Measurements from ENCODE around the gene ELANE.

DNA sequence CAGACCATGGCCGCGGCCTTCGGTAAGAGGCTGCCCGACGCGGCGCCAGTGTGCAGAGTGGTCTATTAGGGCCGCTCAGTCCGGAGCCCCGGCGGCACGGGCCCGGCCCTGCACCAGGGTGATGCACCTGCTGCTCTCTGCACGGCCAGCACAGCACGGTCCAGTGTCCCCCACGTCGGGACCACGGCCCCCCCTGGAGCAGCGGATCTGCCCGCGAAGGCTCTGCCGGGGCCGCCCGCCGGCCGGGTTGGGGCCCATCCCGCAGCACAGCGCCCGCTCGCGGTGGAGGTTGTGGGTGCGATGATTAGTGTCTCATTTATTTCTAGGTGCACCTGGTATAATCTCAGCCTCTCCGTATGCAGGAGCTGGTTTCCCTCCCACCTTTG, 46.9 kb upstream of the ELANE start:
- TF ChIP-seq, protein P1, sequence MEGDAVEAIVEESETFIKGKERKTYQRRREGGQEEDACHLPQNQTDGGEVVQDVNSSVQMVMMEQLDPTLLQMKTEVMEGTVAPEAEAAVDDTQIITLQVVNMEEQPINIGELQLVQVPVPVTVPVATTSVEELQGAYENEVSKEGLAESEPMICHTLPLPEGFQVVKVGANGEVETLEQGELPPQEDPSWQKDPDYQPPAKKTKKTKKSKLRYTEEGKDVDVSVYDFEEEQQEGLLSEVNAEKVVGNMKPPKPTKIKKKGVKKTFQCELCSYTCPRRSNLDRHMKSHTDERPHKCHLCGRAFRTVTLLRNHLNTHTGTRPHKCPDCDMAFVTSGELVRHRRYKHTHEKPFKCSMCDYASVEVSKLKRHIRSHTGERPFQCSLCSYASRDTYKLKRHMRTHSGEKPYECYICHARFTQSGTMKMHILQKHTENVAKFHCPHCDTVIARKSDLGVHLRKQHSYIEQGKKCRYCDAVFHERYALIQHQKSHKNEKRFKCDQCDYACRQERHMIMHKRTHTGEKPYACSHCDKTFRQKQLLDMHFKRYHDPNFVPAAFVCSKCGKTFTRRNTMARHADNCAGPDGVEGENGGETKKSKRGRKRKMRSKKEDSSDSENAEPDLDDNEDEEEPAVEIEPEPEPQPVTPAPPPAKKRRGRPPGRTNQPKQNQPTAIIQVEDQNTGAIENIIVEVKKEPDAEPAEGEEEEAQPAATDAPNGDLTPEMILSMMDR (IDR thresholded peaks at IDR 0.05; ENCODE audit: poor library complexity): no peak
- no peak for TF ChIP-seq EZH2 (IDR thresholded peaks at IDR 0.05; ENCODE audit: borderline replicate concordance)
- TF ChIP-seq EZH2phosphoT487 (IDR thresholded peaks at IDR 0.05; ENCODE audit: low read depth, severe bottlenecking, unreplicated experiment): no peak

Measured in hepatocyte (in vitro differentiated cells).